B cell (primary cell): ENCODE measurements around the gene LYPD3. TPM values are rescaled to one million over a fixed set of nuclear protein-coding genes. Genes with fewer than 3 reads are reported as not detected.
A peak's percentile ranks its signal among the peaks of the same experiment; 100 is the strongest.

Source experiments
- ATAC-seq: fragments of 200-7000 bp; cut with Tn5 transposase; one replicate; pipeline ENCODE4 v1.10.0; 2021; ENCODE audit warnings: low read depth, mild to moderate bottlenecking, moderate number of reproducible peaks, moderate library complexity
- CTCF ChIA-PET: fragments of 350-600 bp; sonication (Branson Sonifier 250); formaldehyde crosslinking; loops from one replicate; lab custom pipeline; 2021; ENCODE audit warnings: antibody characterized with exemption, inconsistent platforms; lab: Charles Lee
- POLR2A ChIA-PET: fragments of 350-600 bp; sonication (Branson Sonifier 250); formaldehyde crosslinking; loops from one replicate; lab custom pipeline; 2021; ENCODE audit warnings: antibody characterized with exemption; lab: Charles Lee
- DNase-seq: peaks from one replicate; pipeline ENCODE4 v3.0.0; 2013
- H2AFZ ChIP-seq: 2 replicates; pipeline ENCODE4 v1.6.1; 2012; ENCODE audit warnings: mild to moderate bottlenecking, low read depth, low read length; ENCODE audit not compliant: insufficient read depth, poor library complexity, severe bottlenecking
- H3K27ac ChIP-seq, 2 donors: 1 replicate in 1 of 2; 2 replicates in 1 of 2; pipeline ENCODE4 v1.5.1; 2012 to 2013; ENCODE audit warnings: low read length in 2 of 2, mild to moderate bottlenecking in 2 of 2, moderate library complexity in 1 of 2
- H3K27me3 ChIP-seq, 4 experiments: fragments of 200-600 bp in 1 of 4; sonication (generic) in 1 of 4; replicated peaks in 1 of 4; 1 replicate in 2 of 4; 2 replicates in 2 of 4; pipeline versions ENCODE4 v1.6.1 to v1.7.0; 2013 to 2016; ENCODE audit warnings: low read length in 3 of 4, mild to moderate bottlenecking in 2 of 4, mixed read lengths in 1 of 4, moderate library complexity in 1 of 4; ENCODE audit not compliant: insufficient read depth in 4 of 4, control insufficient read depth in 3 of 4; ENCODE audit errors: control extremely low read depth in 1 of 4
- H3K36me3 ChIP-seq, 2 experiments: replicated peaks in 1 of 2; 1 replicate in 1 of 2; 2 replicates in 1 of 2; pipeline versions ENCODE4 v1.6.1 to v1.7.1; 2013; ENCODE audit warnings: low read length in 1 of 2; ENCODE audit not compliant: insufficient read depth in 2 of 2, control insufficient read depth in 1 of 2; ENCODE audit errors: control extremely low read depth in 1 of 2, extremely low read depth in 1 of 2
- H3K4me1 ChIP-seq, 2 donors: fragments of 200-600 bp in 1 of 2; sonication (generic) in 1 of 2; 1 replicate in 1 of 2; 2 replicates in 1 of 2; pipeline versions ENCODE4 v1.5.1 to v1.6.1; 2013 to 2017; ENCODE audit warnings: low read length in 2 of 2; ENCODE audit not compliant: control insufficient read depth in 2 of 2, insufficient read depth in 2 of 2
- H3K4me2 ChIP-seq: replicated peaks from 2 replicates; pipeline ENCODE3; 2012; ENCODE audit warnings: mild to moderate bottlenecking, low read depth, low read length; ENCODE audit not compliant: poor library complexity, severe bottlenecking
- H3K4me3 ChIP-seq, 5 experiments: fragments of 200-600 bp in 1 of 5; sonication (generic) in 1 of 5; 1 replicate in 3 of 5; 2 replicates in 2 of 5; pipeline versions ENCODE4 v1.5.1 to v1.7.0; 2011 to 2016; ENCODE audit warnings: low read length in 4 of 5, mild to moderate bottlenecking in 4 of 5, low read depth in 2 of 5, control low read depth in 1 of 5, moderate library complexity in 1 of 5; ENCODE audit not compliant: insufficient read depth in 1 of 5; ENCODE audit errors: control extremely low read depth in 1 of 5, extremely low read depth in 1 of 5
- H3K79me2 ChIP-seq: fragments of 200-600 bp; sonication (generic); one replicate; pipeline ENCODE4 v1.6.0; 2016; ENCODE audit warnings: low read length; ENCODE audit not compliant: control insufficient read depth, insufficient read depth
- H3K9ac ChIP-seq: fragments of 200-600 bp; sonication (generic); 2 replicates; pipeline ENCODE4 v1.6.1; 2017; ENCODE audit warnings: mild to moderate bottlenecking, low read length, moderate library complexity
- H3K9me3 ChIP-seq, 3 donors: one replicate each; pipeline versions ENCODE4 v1.6.1 to v1.7.1; 2013; ENCODE audit warnings: low read length in 2 of 3; ENCODE audit not compliant: control insufficient read depth in 2 of 3, insufficient read depth in 1 of 3; ENCODE audit errors: control extremely low read depth in 1 of 3
- H4K20me1 ChIP-seq: 2 replicates; pipeline ENCODE4 v1.6.0; 2012; ENCODE audit warnings: mild to moderate bottlenecking, low read length; ENCODE audit not compliant: insufficient read depth, control insufficient read depth, poor library complexity, severe bottlenecking
- H3K27ac Mint-ChIP-seq: one replicate; pipeline ENCODE4 v1.8.0; 2021; ENCODE audit warnings: mixed read lengths
- H3K27me3 Mint-ChIP-seq: one replicate; pipeline ENCODE4 v1.8.0; 2021; ENCODE audit warnings: mixed read lengths
- H3K4me1 Mint-ChIP-seq: one replicate; pipeline ENCODE4 v1.8.0; 2021; ENCODE audit warnings: mixed read lengths
- H3K4me3 Mint-ChIP-seq: one replicate; pipeline ENCODE4 v1.8.0; 2021; ENCODE audit warnings: mixed read lengths
- H3K9me3 Mint-ChIP-seq: one replicate; pipeline ENCODE4 v1.8.0; 2022; ENCODE audit warnings: mixed read lengths; ENCODE audit not compliant: insufficient read depth
- CTCF ChIP-seq: fragments of 200-600 bp; IDR thresholded peaks from one replicate; pipeline ENCODE4 v1.8.0; 2022; ENCODE audit warnings: antibody characterized with exemption, mild to moderate bottlenecking
- EZH2 ChIP-seq: IDR thresholded peaks from 2 replicates; pipeline ENCODE4 v1.6.1; 2012; ENCODE audit warnings: borderline replicate concordance, low read depth, mild to moderate bottlenecking, moderate library complexity, low read length; ENCODE audit not compliant: insufficient read depth, poor library complexity, severe bottlenecking
- WGBS: methylation state at CpG from one replicate; pipeline ENCODE4 v1.1.5; 2013; ENCODE audit warnings: missing lambda C conversion rate; ENCODE audit not compliant: insufficient coverage; 5-methylcytosine and 5-hydroxymethylcytosine counted together
- intact Hi-C: fragments of 100-400 bp; cut with micrococcal nuclease; formaldehyde crosslinking; loops from one replicate; pipeline ENCODE4 v1.10.0; 2022
- polyA plus RNA-seq: library from polyadenylated mRNA; depleted of rRNA; stranded (reverse); fragments of >200 nt; gene quantifications from 2 replicates; pipeline ENCODE4 v1.2.3, GENCODE V29; 2012
- total RNA-seq, 2 donors: library from RNA; stranded (reverse); fragments of 120-200 nt in 1 of 2; gene quantifications; 1 replicate in 1 of 2; 2 replicates in 1 of 2; pipeline versions ENCODE4 v1.2.3 to v1.2.4, GENCODE V29; 2013 to 2022

LYPD3 gene
- total and polyA plus RNA-seq, 2 donors (not counting 1 experiment from before 2014, with no cell fraction given), result 0.27 to 2.2 TPM

- peak overlapping the region; percentile 95 for H3K4me3 Mint-ChIP-seq
- H3K9ac ChIP-seq, result peak overlapping the region; percentile 87
- peak overlapping the region; percentile 65 to 97 (median 76) for H3K4me3 ChIP-seq
- H4K20me1 ChIP-seq, result no peaks in the 10 kb centered on the region
- intact Hi-C loops, result loop anchor here (1.0 kb wide), 5 partner anchors 16 to 251 kb away; partner anchors contain the start of genes SMG9 and ZNF575
- H3K4me1 ChIP-seq, result peaks cover 12 to 22% of the 10 kb centered on the region in 2 donors
- peaks cover 23% of the 10 kb centered on the region for H3K4me1 Mint-ChIP-seq
- H3K36me3 ChIP-seq, result peaks cover 1 to 2% of the 10 kb centered on the region in 2 experiments
- peak overlapping the region; percentile 99 for H3K4me2 ChIP-seq
- H3K9me3 Mint-ChIP-seq, result no peaks in the 10 kb centered on the region
- DNase-seq (peak; percentile 97), ATAC-seq (peak; percentile 95)
- H3K27ac ChIP-seq, result peak overlapping the region; percentile 80 to 82
- ChIA-PET POLR2A (interaction anchor here (0.5 to 2.9 kb wide), 9 partner anchors 14 to 105 kb away, joined by 3 to 13 read pairs (median 5); partner anchors contain the start of genes ETHE1 and ZNF575), CTCF (interaction anchor here (0.7 to 3.6 kb wide), 7 partner anchors 15 to 71 kb away, joined by 3 to 45 read pairs (median 6); no protein-coding TSS in a partner anchor)
- 2% methylated on average over 60 of the region's 64 CpGs for WGBS
- TF ChIP-seq CTCF (no peak), EZH2 (no peak)
- no peaks in the 10 kb centered on the region for H3K9me3 ChIP-seq
- H3K79me2 ChIP-seq, result no peaks in the 10 kb centered on the region
- H3K27ac Mint-ChIP-seq, result peak overlapping the region; percentile 98
- no peaks in the 10 kb centered on the region for H3K27me3 ChIP-seq
- H2AFZ ChIP-seq, result peak overlapping the region; percentile 98
- no peaks in the 10 kb centered on the region for H3K27me3 Mint-ChIP-seq
Observed at GRCh38 chr19:43503501-43504425, 38.4 kb upstream of the LYPD3 start.
